GM21423 (cell line): Measurements from ENCODE around the gene BPIFB2.
"Not testable (repeated sequence)": the region's sequence is repeated elsewhere in the genome, so short reads cannot be mapped to it uniquely, and the experiment has no call there.

Experiments
- ATAC-seq: cut with Tn5 transposase; IDR thresholded peaks from one replicate; pipeline ENCODE4 v1.9.1; 2021; ENCODE audit warnings: mild to moderate bottlenecking, moderate library complexity; ENCODE audit not compliant: unreplicated experiment

Gene BPIFB2

GRCh38 chr20:33034115-33034514, 26.6 kb downstream of the BPIFB2 start:
- ATAC-seq: no peak

DNA sequence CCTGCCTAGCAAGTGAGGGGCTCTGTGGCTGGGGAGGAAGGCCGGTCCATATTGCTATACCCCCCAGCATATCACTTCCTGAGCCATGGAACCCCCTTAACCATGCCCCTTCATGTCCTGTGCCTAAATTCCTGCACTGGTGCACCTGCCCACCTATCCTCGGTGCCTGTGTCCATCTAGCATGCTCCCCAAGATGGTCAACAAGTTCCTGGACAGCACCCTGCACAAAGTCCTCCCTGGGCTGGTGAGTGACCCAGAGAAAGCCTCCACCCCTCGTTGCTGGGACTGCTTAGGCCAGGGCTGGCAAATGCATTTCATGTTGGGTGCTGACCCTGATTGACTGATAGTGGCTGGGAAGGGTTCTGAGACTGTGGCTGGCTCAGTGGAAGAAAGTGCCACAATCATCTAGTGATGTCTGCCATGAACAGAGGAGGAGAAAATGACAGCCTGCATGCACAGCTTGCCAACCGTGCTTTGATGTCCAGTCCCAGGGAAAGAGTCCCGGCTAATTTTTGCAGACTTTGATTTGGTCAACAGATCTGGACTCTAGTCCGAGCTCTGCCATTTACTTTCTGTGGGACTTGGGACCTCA, 27.5 kb downstream of the BPIFB2 start:
- no peak for ATAC-seq

GRCh38 chr20:33037456-33037855, 30.0 kb downstream of the BPIFB2 start:
- no peak for ATAC-seq

DNA sequence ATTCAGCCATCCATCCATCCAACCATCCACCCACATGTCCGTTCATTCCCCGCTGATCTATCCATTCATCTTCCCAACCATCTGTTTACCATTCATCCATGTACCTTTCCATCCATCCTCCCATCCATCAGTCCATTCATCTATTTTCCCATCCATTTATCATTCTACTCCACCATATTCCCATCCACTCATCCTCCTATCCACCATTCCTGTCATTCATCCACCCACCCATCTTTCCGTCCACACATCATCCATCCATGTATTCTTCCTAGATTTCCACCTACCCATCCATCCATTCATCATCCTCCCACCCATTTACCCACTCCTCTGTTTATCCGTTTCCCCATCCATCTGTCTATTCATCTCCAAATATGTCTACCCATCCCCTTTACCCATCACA, 30.7 kb downstream of the BPIFB2 start:
- ATAC-seq: no peak

DNA sequence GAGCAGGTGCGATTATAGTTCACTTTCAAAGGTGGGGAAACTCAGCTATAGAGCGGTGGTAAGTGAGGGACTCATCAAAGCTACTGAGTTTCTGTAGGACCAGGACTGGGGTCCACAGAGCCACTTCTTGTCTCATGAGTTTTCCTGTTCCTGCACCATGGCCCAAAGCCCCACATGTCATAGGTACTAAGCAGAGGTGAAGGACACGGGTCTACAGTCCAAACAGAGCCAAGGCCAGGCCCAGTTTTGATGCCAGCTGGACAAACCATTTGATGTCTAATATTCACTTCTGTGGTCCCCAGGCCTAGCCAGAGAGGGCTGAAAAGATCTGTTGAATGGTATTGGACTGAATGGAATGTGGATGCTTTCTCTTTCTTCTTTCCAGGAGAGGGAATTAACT, 34.9 kb downstream of the BPIFB2 start:
- ATAC-seq: no peak

- ATAC-seq: no peak
Measured at GRCh38 chr20:33042983-33043730, 35.7 kb downstream of the BPIFB2 start.

GRCh38 chr20:33043731-33044181, 36.3 kb downstream of the BPIFB2 start:
- no peak for ATAC-seq

DNA sequence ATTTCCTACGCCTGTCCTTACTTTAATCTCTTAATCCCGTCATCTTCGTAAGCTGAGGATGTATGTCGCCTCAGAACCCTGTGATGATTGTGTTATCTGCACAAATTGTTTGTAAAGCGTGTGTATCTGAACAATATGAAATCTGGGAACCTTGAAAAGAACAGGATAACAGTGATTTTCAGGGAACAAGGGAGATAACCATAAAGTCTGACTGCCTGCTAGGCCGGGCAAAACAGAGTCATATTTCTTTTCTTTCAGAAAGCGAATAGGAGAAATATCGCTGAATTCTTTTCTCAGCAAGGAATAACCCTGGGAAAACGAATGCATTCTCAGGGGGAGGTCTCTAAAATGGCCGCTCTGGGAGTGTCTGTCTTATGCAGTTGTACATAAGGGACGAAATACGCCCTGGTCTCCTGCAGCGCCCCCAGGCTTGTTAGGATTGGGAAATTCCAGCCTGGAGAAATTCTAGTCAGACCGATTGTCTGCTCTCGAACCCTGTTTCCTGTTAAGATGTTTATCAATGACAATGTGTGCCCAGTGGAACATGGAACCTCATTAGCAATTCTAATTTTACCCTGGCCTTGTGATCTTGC, 37.7 kb downstream of the BPIFB2 start:
- not testable (repeated sequence) for ATAC-seq

GRCh38 chr20:33046412-33046811, 38.9 kb downstream of the BPIFB2 start:
- no peak for ATAC-seq

- no peak for ATAC-seq
Measured at GRCh38 chr20:33051333-33051732, 43.8 kb downstream of the BPIFB2 start.

GRCh38 chr20:33053291-33054106, 46.0 kb downstream of the BPIFB2 start, which contains the start of gene BPIFB3:
Gene BPIFB3 (plus strand): TSS chr20:33053903. CDS start chr20:33055436, 1,533 bp downstream.
- no peak for ATAC-seq

DNA sequence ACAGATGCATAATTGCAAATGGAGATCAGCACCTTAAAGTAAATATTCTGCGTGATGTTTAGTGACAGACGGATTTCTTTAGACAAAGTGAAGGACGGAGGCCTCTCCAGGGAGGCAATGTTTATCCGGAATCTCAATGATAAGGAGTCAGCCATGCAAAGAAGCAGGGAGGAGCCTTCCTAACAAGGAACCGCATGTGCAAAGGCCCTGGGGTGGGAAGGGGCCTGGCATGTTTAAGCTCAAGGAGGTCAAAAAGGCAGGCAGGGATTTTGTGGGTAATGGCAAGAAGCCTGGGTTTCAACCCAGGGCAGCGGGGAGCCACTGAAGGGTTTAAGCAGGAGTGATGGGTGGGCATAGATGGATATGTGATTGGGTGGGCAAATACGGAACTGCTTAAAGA, 46.9 kb downstream of the BPIFB2 start:
- ATAC-seq: no peak

- no peak for ATAC-seq
Measured at GRCh38 chr20:33054791-33055190, 47.3 kb downstream of the BPIFB2 start.

DNA sequence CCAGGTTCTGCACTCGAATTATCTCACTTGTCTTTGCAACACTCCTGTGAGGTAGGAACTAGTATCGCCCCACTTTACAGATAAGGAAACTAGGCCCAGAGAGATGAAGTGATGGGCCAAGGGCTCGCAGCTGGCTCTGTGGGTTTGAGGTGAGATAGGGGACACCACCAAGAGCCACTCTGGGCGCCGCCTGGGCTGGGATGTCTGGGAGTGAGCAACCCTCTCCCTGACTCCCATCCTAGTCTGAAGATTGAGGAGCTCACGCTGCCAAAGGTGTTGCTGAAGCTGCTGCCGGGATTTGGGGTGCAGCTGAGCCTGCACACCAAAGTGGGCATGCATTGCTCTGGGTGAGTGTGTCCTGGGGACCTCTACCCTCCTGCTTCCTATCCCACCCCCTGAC, 51.6 kb downstream of the BPIFB2 start:
- no peak for ATAC-seq

DNA sequence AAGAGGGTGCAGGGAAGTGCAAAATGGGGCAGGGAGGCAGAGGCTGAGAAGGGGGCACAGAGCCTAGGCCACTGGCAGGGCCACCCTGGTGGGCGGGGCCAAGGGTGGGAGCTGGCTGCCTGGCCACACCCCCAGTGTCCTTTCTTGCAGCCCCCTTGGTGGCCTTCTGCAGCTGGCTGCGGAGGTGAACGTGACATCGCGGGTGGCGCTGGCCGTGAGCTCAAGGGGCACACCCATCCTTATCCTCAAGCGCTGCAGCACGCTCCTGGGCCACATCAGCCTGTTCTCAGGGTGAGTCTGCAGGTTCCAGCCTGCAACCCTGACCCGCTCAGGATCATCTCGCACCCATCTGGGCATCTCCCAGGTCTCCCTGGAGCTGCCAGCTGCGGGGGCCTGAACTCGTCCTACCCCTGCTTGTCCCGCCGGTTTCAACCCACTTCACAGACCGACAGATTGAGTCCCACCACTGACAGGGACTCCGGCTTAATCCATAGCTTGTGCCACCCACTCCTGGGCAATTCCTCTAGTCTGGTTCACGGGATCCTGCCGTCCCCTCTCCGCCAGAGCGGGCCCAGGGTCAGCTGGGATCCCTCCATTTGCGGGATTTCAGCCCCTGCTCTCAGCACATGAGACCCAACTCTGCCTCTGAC, 52.4 kb downstream of the BPIFB2 start:
- no peak for ATAC-seq

DNA sequence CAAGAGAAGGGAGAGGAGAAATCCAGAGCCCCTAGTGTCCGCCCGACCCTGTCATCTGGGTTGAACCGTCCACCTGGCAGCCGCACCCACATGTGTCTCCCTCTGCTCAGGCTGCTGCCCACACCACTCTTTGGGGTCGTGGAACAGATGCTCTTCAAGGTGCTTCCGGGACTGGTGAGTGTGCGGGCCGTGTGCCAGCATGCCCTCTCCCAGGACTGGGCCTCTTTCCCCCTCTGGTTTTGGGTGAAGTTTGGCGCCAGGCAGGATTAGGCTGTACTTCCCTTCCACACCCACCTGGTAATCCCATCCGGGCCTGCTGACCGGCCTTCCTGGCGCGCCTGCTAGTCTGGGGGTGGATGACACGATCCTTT, 54.1 kb downstream of the BPIFB2 start:
- ATAC-seq: no peak

- no peak for ATAC-seq
Measured at GRCh38 chr20:33062105-33062824, 54.8 kb downstream of the BPIFB2 start.

DNA sequence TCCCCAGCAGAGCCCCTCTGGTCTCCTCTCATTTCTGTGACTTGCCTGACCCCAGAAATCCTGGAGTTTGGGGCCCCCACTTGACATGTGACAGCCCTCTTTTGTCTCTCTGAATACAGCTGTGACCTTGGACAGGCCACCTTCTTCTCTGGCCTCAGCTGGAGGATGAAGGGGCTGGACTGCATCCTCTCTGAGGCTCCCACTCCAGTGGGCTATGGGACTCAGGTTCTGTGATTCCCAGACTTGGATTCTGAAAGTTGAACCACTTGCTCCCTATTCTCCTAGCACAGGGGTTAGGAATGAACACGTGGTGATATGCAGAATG, 55.3 kb downstream of the BPIFB2 start:
- ATAC-seq: no peak

- no peak for ATAC-seq
Measured at GRCh38 chr20:33063271-33063670, 55.8 kb downstream of the BPIFB2 start.

DNA sequence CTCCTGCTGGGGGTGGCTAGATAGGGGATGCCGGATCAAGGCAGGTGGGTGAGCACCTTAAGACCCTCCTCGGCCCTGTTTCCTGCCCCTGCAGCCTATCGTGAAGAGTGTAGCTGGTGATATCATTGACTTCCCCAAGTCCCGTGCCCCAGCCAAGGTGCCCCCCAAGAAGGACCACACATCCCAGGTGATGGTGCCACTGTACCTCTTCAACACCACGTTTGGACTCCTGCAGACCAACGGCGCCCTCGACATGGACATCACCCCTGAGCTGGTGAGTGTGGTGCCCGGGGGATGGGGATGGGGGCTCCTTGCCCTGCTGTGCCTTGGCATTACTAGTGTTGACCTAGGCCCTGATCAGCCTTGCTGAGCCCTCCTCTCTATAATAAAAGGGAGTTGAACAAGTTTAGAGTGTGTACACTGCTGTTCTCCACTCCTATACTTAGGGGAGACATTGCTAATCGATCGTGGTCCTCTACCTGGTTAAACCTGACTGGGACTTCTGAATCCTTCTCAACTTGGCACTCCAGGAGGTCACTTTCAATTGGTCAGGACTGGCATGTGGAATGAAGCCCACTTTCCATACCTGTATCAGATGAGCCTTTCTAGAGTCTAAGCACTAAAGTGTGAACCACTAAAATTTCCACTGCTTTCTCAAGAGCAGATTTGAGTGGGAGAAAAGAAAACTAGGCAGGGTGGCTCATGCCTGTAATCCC, 57.2 kb downstream of the BPIFB2 start:
- ATAC-seq: no peak
